ENCODE results near the gene EPHA6.
"Not testable (repeated sequence)": the region's sequence is repeated elsewhere in the genome, so short reads cannot be mapped to it uniquely, and the experiment has no call there.

Gene EPHA6

DNA sequence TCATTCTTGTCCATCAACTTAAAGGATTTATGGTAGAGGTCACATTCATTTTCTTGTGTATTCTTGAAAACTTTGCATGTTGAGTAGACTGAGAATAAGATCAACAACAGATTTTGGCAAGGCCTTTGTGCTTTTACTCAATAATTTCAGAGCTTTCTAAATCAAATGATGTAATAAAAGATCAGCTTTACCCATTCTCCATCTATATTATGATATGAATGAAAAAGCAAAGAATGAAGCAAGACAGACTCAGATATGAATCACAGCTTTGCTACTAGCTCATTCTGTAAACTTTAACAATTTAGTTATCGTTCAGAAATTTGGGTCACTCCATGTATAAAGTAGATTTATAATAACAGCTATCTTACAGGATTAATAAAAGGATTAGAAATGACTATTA, 674.3 kb downstream of the EPHA6 start:
- TF ChIP-seq GATA1 (IDR thresholded peaks at IDR 0.05; ENCODE audit: low read depth, low read length) (no peak), POLR2A (IDR thresholded peaks at IDR 0.05; ENCODE audit: low read length) (no peak)
- no peak for DNase-seq

- TF ChIP-seq POLR2A (IDR thresholded peaks at IDR 0.05; ENCODE audit: low read length) (no peak), GATA1 (IDR thresholded peaks at IDR 0.05; ENCODE audit: low read depth, low read length) (no peak)
- no peak for DNase-seq
These were observed 681.5 kb downstream of the EPHA6 start for GRCh38 chr3:97495896-97496295.

DNA sequence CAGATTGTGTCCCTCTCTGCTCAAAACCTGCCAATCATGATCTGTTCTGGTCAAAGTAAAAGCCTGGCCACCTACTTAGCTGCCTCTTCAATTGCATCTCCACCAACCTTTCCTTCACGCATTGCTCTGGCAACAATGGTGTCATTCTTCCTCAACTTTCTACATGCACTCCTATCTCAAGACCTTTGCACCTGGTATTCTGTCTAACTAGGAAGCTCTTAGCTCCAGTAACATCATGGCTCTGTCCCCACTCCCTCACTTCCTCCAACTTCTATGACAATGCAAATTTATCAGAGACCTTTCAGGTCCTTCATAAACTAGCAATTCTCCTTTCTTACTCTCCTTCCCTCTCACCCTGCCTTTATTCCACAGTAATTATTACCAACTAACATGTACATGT, 682.7 kb downstream of the EPHA6 start:
- DNase-seq = no peak
- TF ChIP-seq POLR2A (IDR thresholded peaks at IDR 0.05; ENCODE audit: low read length) (no peak), GATA1 (IDR thresholded peaks at IDR 0.05; ENCODE audit: low read depth, low read length) (no peak)

- DNase-seq = no peak
These were observed 690.1 kb downstream of the EPHA6 start for GRCh38 chr3:97504463-97504862.

GRCh38 chr3:97510795-97511194, 696.4 kb downstream of the EPHA6 start:
- TF ChIP-seq POLR2A (IDR thresholded peaks at IDR 0.05; ENCODE audit: low read length) (no peak), GATA1 (IDR thresholded peaks at IDR 0.05; ENCODE audit: low read depth, low read length) (no peak)
- DNase-seq = no peak

More at GRCh38 chr3:97504463-97504862, 690.1 kb downstream of the EPHA6 start:
- TF ChIP-seq GATA1 (IDR thresholded peaks at IDR 0.05; ENCODE audit: low read depth, low read length) = no peak
- TF ChIP-seq POLR2A (IDR thresholded peaks at IDR 0.05; ENCODE audit: low read length) = no peak

- DNase-seq = no peak
- no peak for TF ChIP-seq GATA1 (IDR thresholded peaks at IDR 0.05; ENCODE audit: low read depth, low read length)
- TF ChIP-seq POLR2A (IDR thresholded peaks at IDR 0.05; ENCODE audit: low read length) = no peak
These were observed 700.7 kb downstream of the EPHA6 start for GRCh38 chr3:97515076-97515475.

GRCh38 chr3:97530691-97531090, 716.3 kb downstream of the EPHA6 start:
- TF ChIP-seq GATA1 (IDR thresholded peaks at IDR 0.05; ENCODE audit: low read depth, low read length) = no peak
- TF ChIP-seq POLR2A (IDR thresholded peaks at IDR 0.05; ENCODE audit: low read length) = no peak
- no peak for DNase-seq

DNA sequence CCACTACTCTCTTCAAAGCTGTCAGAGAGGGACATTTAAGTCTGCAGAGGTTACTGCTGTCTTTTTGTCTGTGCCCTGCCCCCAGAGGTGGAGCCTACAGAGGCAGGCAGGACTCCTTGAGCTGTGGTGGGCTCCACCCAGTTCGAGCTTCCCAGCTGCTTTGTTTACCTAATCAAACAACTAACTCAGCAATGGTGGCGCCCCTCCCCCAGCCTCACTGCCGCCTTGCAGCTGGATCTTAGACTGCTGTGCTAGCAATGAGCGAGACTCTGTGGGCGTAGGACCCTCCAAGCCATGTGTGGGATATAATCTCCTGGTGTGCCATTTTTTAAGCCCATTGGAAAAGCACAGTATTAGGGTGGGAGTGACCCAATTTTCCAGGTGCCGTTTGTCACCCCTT, 733.2 kb downstream of the EPHA6 start:
- DNase-seq = not testable (repeated sequence)

- DNase-seq = no peak
- TF ChIP-seq POLR2A (IDR thresholded peaks at IDR 0.05; ENCODE audit: low read length) (no peak), GATA1 (IDR thresholded peaks at IDR 0.05; ENCODE audit: low read depth, low read length) (no peak)
These were observed 736.0 kb downstream of the EPHA6 start for GRCh38 chr3:97550408-97550807.

- TF ChIP-seq GATA1 (IDR thresholded peaks at IDR 0.05; ENCODE audit: low read depth, low read length) (no peak), POLR2A (IDR thresholded peaks at IDR 0.05; ENCODE audit: low read length) (no peak)
- DNase-seq = no peak
These were observed 737.8 kb downstream of the EPHA6 start for GRCh38 chr3:97552186-97552585.

- no peak for DNase-seq
These were observed 761.3 kb downstream of the EPHA6 start for GRCh38 chr3:97575742-97576141.

DNA sequence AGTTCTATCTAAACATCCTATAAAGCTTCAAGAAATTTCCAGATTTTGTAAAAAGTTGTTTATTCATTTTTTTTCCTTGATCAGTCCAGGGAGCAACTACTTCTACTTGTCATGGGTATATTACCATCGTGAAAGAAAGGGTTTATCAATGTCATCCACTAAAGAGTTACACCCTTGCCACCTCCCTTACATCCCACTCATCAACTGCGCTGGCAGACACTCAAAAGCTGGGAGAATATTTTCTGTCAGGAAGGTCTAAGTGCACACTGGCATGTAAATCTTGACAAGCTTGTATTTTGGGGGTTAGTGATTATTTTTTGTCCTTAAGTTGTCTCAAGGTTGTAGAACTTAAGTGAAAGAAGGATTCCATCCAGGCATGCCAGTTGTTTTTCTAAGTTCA, 761.8 kb downstream of the EPHA6 start:
- no peak for DNase-seq
- TF ChIP-seq POLR2A (IDR thresholded peaks at IDR 0.05; ENCODE audit: low read length) (no peak), GATA1 (IDR thresholded peaks at IDR 0.05; ENCODE audit: low read depth, low read length) (no peak)

More at GRCh38 chr3:97575742-97576141, 761.3 kb downstream of the EPHA6 start:
- TF ChIP-seq GATA1 (IDR thresholded peaks at IDR 0.05; ENCODE audit: low read depth, low read length) (no peak), POLR2A (IDR thresholded peaks at IDR 0.05; ENCODE audit: low read length) (no peak)

DNA sequence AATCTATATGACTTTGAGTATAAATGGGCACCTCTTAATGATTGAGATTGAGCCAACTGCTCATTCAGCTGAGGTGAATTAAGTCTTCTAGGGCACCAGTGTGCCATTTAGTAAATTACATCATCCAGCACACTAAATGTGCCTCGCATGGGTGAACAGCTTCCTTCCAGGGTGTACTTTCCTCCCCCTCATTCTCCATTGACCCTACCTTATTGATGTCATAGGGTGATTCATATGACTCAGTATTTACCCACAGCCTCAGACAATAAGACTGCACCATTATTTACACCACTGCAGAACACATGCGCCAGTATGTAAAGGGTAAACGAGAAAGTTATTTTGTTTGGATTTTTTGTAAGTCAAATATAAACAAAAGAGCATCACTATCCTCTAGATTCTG, 765.0 kb downstream of the EPHA6 start:
- TF ChIP-seq POLR2A (IDR thresholded peaks at IDR 0.05; ENCODE audit: low read length) = no peak
- no peak for TF ChIP-seq GATA1 (IDR thresholded peaks at IDR 0.05; ENCODE audit: low read depth, low read length)
- no peak for DNase-seq

DNA sequence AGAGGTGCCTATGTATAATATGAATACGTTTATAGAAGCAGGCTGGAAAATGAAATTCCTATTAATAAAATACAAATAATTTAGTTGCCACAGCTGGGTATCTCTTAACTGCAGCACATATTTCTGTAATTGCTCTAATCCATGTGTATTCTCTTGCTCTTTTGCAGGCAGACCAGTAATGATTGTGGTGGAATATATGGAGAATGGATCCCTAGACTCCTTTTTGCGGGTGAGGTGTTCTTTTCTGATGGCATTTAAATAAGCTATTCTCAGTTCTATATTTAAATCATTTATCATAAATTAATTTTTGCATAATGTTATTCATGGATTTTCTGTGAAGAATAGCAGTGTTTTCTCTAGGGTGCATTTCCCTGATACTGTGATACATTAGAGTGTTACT, 796.2 kb downstream of the EPHA6 start:
- DNase-seq = no peak

DNA sequence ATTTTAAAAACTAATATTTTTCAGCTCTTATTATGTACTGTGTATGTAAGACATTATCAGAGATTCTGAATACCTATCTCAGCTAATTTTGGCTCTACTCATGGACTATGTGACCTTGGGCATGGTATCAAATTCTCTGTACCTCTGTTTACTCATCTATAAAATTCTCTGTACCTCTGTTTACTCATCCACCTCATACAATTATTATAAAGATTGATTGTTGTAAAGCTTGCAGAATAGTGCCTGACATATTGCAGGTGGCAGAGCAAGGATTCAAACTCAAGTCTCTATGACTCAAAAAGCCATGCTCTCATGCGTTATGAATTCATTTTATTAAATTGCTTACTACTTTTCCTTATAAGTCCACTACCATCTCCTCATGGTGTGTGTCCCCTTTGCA, 798.2 kb downstream of the EPHA6 start:
- DNase-seq = no peak
- TF ChIP-seq GATA1 (IDR thresholded peaks at IDR 0.05; ENCODE audit: low read depth, low read length) (no peak), POLR2A (IDR thresholded peaks at IDR 0.05; ENCODE audit: low read length) (no peak)

More for the DNA sequence above, 796.2 kb downstream of the EPHA6 start:
- TF ChIP-seq GATA1 (IDR thresholded peaks at IDR 0.05; ENCODE audit: low read depth, low read length) (no peak), POLR2A (IDR thresholded peaks at IDR 0.05; ENCODE audit: low read length) (no peak)

DNA sequence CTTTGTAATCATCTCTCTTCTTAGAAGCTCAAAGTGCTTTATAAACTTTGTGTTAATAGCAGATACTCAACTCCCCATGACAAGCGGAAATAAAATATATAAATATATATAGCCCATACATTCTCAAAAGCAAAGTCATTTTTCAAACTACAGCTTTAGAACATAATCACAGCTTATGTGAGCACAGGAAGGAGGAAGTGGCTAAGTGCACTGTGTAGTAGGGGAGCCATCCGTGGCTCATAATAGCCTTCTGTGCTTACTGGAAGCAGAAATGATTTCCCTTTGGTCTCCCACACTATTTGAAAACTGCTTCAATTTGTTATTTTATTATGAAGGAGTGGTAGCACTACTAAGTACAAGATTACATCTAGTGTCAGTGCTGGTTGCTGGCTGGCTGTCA, 798.7 kb downstream of the EPHA6 start:
- DNase-seq = no peak

GRCh38 chr3:97620514-97620913, 806.1 kb downstream of the EPHA6 start:
- DNase-seq = not testable (repeated sequence)

More for the DNA sequence above, 798.7 kb downstream of the EPHA6 start:
- TF ChIP-seq GATA1 (IDR thresholded peaks at IDR 0.05; ENCODE audit: low read depth, low read length) = no peak
- no peak for TF ChIP-seq POLR2A (IDR thresholded peaks at IDR 0.05; ENCODE audit: low read length)

Measured in erythroblast (primary cell).